Measurements from ENCODE around the gene FAM53A. TPM values are rescaled to one million over a fixed set of nuclear protein-coding genes. Genes with fewer than 3 reads are reported as not detected.
"Not testable (repeated sequence)": the region's sequence is repeated elsewhere in the genome, so short reads cannot be mapped to it uniquely, and the experiment has no call there.

FAM53A gene
- total RNA-seq, 1 donor from 2014 or later, result 5.2 TPM

GRCh38 chr4:1643971-1644735 lies 40.0 kb downstream of the FAM53A start:
- no peak for DNase-seq (ENCODE audit: low read depth)
- H3K27me3 ChIP-seq (ENCODE audit: control insufficient read depth, insufficient read depth, low read length), result peaks cover 4% of the 10 kb centered on the region
- H3K36me3 ChIP-seq (ENCODE audit: control insufficient read depth, insufficient read depth, low read length), result no peaks in the 10 kb centered on the region
- TF ChIP-seq CTCF (IDR thresholded peaks at IDR 0.05; ENCODE audit: insufficient read depth, low read length, poor library complexity, severe bottlenecking), result no peak
- no peak overlapping the region for H3K4me3 ChIP-seq (ENCODE audit: low read depth, low read length)

- no peak overlapping the region for H3K4me3 ChIP-seq (ENCODE audit: low read depth, low read length)
- H3K36me3 ChIP-seq (ENCODE audit: control insufficient read depth, insufficient read depth, low read length), result no peaks in the 10 kb centered on the region
- TF ChIP-seq CTCF (IDR thresholded peaks at IDR 0.05; ENCODE audit: insufficient read depth, low read length, poor library complexity, severe bottlenecking), result no peak
- peaks cover 4% of the 10 kb centered on the region for H3K27me3 ChIP-seq (ENCODE audit: control insufficient read depth, insufficient read depth, low read length)
- DNase-seq (ENCODE audit: low read depth), result no peak
Measured at GRCh38 chr4:1642196-1642951, 41.7 kb downstream of the FAM53A start.

DNA sequence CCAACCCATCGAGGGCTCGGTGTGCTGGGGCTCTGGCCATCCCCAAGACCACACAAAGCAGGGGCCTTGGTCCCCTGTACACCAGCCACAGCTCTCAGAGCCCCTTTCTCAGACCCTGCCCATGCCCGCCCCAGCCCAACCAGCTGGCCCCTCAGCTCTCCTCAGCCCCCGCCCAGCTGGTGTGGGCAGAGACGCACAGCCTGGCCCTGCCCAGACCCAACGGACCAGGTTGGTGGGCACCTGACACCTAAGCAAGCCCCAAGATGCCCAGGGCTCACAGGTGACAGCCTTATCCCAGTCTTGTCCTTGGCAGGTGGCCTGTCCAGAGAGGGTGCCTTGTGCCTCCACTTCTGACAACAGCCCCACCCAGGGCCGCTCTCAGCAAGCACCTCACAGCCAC lies 42.4 kb downstream of the FAM53A start:
- no peaks in the 10 kb centered on the region for H3K36me3 ChIP-seq (ENCODE audit: control insufficient read depth, insufficient read depth, low read length)
- peaks cover 4% of the 10 kb centered on the region for H3K27me3 ChIP-seq (ENCODE audit: control insufficient read depth, insufficient read depth, low read length)
- DNase-seq (ENCODE audit: low read depth), result no peak
- TF ChIP-seq CTCF (IDR thresholded peaks at IDR 0.05; ENCODE audit: insufficient read depth, low read length, poor library complexity, severe bottlenecking), result no peak
- no peak overlapping the region for H3K4me3 ChIP-seq (ENCODE audit: low read depth, low read length)

GRCh38 chr4:1640716-1641503 lies 43.2 kb downstream of the FAM53A start:
- not testable (repeated sequence) for H3K27me3 ChIP-seq (ENCODE audit: control insufficient read depth, insufficient read depth, low read length); H3K36me3 ChIP-seq (ENCODE audit: control insufficient read depth, insufficient read depth, low read length); DNase-seq (ENCODE audit: low read depth); H3K4me3 ChIP-seq (ENCODE audit: low read depth, low read length)

- no peaks in the 10 kb centered on the region for H3K36me3 ChIP-seq (ENCODE audit: control insufficient read depth, insufficient read depth, low read length)
- H3K27me3 ChIP-seq (ENCODE audit: control insufficient read depth, insufficient read depth, low read length), result peaks cover 2% of the 10 kb centered on the region
- no peak overlapping the region for H3K4me3 ChIP-seq (ENCODE audit: low read depth, low read length)
- TF ChIP-seq CTCF (IDR thresholded peaks at IDR 0.05; ENCODE audit: insufficient read depth, low read length, poor library complexity, severe bottlenecking), result no peak
- no peak for DNase-seq (ENCODE audit: low read depth)
Measured at GRCh38 chr4:1640190-1640589, 43.9 kb downstream of the FAM53A start.

DNA sequence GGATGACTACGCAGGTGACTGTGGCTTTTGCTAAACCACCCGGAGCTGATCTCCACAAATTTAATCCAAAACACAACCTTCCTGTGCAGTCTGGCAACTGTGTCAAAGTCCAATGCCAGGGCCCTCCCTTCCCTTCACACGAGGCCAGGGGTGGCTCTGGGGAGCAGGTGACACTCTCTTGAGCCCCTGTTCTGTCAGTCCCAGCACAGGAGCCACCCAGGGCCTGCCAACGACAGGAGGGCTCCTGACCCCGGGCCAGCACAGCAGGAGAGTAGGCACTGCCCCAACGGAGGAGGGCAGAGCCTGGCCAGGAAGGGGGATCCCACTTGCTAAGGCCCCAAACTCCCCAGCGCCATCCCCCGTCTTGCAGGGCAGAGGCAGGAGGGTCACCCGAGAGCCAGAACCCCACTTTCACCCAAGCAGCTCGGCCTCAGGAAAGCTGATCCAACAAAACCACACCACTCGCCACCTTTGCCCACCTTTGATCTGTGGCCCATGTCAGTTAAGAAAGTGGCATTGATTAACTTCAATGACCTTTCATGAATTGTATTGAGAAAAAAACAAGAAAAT lies 44.7 kb downstream of the FAM53A start:
- Histone ChIP-seq H3K4me3 (ENCODE audit: low read depth, low read length) (no peak overlapping the region), H3K27me3 (ENCODE audit: control insufficient read depth, insufficient read depth, low read length) (peaks cover 2% of the 10 kb centered on the region), H3K36me3 (ENCODE audit: control insufficient read depth, insufficient read depth, low read length) (no peaks in the 10 kb centered on the region)
- TF ChIP-seq CTCF (IDR thresholded peaks at IDR 0.05; ENCODE audit: insufficient read depth, low read length, poor library complexity, severe bottlenecking), result no peak
- DNase-seq (ENCODE audit: low read depth), result no peak

All from kidney epithelial cell (primary cell).